Psoas muscle (tissue), 8 donors: ENCODE data around the gene JAKMIP3. TPM values are rescaled to one million over a fixed set of nuclear protein-coding genes. Genes with fewer than 3 reads are reported as not detected.

Source experiments
- ATAC-seq, 4 donors: fragments of 200-7000 bp; cut with Tn5 transposase; one replicate each; pipeline ENCODE4 v1.9.1; 2020; ENCODE audit warnings: moderate library complexity in 3 of 4, mild to moderate bottlenecking in 2 of 4
- DNase-seq, 2 donors: peaks; one replicate each; pipeline ENCODE4 v3.0.0-alpha.2; 2020
- H3K27ac ChIP-seq: fragments of 200-600 bp; one replicate; pipeline ENCODE4 v1.8.0; 2022
- H3K27me3 ChIP-seq, 3 donors: fragments of 200-600 bp in 1 of 3; one replicate each; pipeline versions ENCODE4 v1.6.1 to v1.8.0; 2013 to 2022; ENCODE audit warnings: low read length in 2 of 3, mild to moderate bottlenecking in 2 of 3, moderate library complexity in 1 of 3; ENCODE audit not compliant: insufficient read depth in 3 of 3
- H3K36me3 ChIP-seq, 2 donors: fragments of 200-600 bp in 1 of 2; one replicate each; pipeline versions ENCODE4 v1.6.1 to v1.8.0; 2013 to 2022; ENCODE audit warnings: low read depth in 1 of 2, mild to moderate bottlenecking in 1 of 2, moderate library complexity in 1 of 2; ENCODE audit not compliant: insufficient read depth in 1 of 2
- H3K4me1 ChIP-seq: fragments of 200-600 bp; one replicate; pipeline ENCODE4 v1.8.0; 2022
- H3K4me3 ChIP-seq: fragments of 200-600 bp; one replicate; pipeline ENCODE4 v1.8.0; 2022; ENCODE audit warnings: mild to moderate bottlenecking
- H3K9me3 ChIP-seq: fragments of 200-600 bp; one replicate; pipeline ENCODE4 v1.8.0; 2022
- CTCF ChIP-seq: fragments of 200-600 bp; IDR thresholded peaks from one replicate; pipeline ENCODE4 v1.8.0; 2022; ENCODE audit warnings: antibody characterized with exemption
- WGBS, 3 donors: extraction: QIAGEN DNeasy Blood & Tissue Kit; methylation state at CpG; one replicate each; pipeline versions ENCODE4 v1.1.6 to v1.1.7; 2013; 5-methylcytosine and 5-hydroxymethylcytosine counted together
- intact Hi-C, 2 donors: fragments of 100-400 bp; cut with DNase I; formaldehyde crosslinking; loops; one replicate each; pipeline versions ENCODE4 v1.11.0 to v1.14.2; 2022
- polyA plus RNA-seq, 3 donors: library from polyadenylated mRNA; stranded (reverse); fragments of 200-250 nt; gene quantifications; one replicate each; pipeline ENCODE4 v1.2.3, GENCODE V29; 2013
- total RNA-seq, 4 donors: library from RNA; stranded (reverse); fragmentation: NEBNext Ultra II Directional in 2 of 4; extraction: Animal tissue kit (Norgen Biotek cat#: 25700) in 2 of 4; gene quantifications; one replicate each; pipeline versions ENCODE4 v1.2.1 to v1.2.4, GENCODE V29; 2021 to 2023
- donor health status: healthy with polysubstance abuse.
- donor health status: DM: no; HTN: no; CAD: no; lungs with moderate emphysema.
- donor health status: Bipolar disorder and iron deficiency.
- donor health status: healthy.
- donor health status: DM: yes; HTN: yes; CAD: no.
- donor health status: DM: no; HTN: no; CAD: no.
- donor health status: DM: no; HTN: no; CAD: no.
- donor health status: DM: yes; HTN: yes; CAD: no.

JAKMIP3 gene
- total and polyA plus RNA-seq, 7 donors = 0.12 to 1.7 (median 0.52) TPM

- no peak for DNase-seq
- Histone ChIP-seq H3K27ac (no peak overlapping the region), H3K4me1 (no peaks in the 10 kb centered on the region), H3K4me3 (no peak overlapping the region), H3K27me3 (peaks cover 0 to 9% (median 0%) of the 10 kb centered on the region in 3 donors), H3K9me3 (no peaks in the 10 kb centered on the region), H3K36me3 (no peaks in the 10 kb centered on the region)
- intact Hi-C loops = no loop called here
- WGBS, 3 donors = 76 to 79% (median 79%) methylated on average over 16 of the region's 16 CpGs
- TF ChIP-seq CTCF = no peak
- ATAC-seq = no peak
Measured at GRCh38 chr10:132058111-132058745, 7.5 kb upstream of the JAKMIP3 start.

GRCh38 chr10:132058793-132059759 is 6.7 kb upstream of the JAKMIP3 start:
- intact Hi-C loops = no loop called here
- no peak for TF ChIP-seq CTCF
- no peak overlapping the region for H3K27ac ChIP-seq
- H3K4me3 ChIP-seq = no peak overlapping the region
- H3K27me3 ChIP-seq = peaks cover 0 to 9% (median 0%) of the 10 kb centered on the region in 3 donors
- no peaks in the 10 kb centered on the region for H3K9me3 ChIP-seq
- no peak for DNase-seq
- ATAC-seq = no peak
- H3K4me1 ChIP-seq = no peaks in the 10 kb centered on the region
- no peaks in the 10 kb centered on the region for H3K36me3 ChIP-seq
- WGBS, 3 donors = 65 to 71% (median 70%) methylated on average over 42 of the region's 42 CpGs

GRCh38 chr10:132059760-132060508 is 5.8 kb upstream of the JAKMIP3 start:
- Histone ChIP-seq H3K4me1 (no peaks in the 10 kb centered on the region), H3K9me3 (no peaks in the 10 kb centered on the region), H3K36me3 (no peaks in the 10 kb centered on the region), H3K27ac (no peak overlapping the region), H3K27me3 (peaks cover 0 to 9% (median 0%) of the 10 kb centered on the region in 3 donors), H3K4me3 (no peak overlapping the region)
- 64 to 74% (median 68%) methylated on average over 12 of the region's 12 CpGs for WGBS, 3 donors
- no peak for TF ChIP-seq CTCF
- intact Hi-C loops = no loop called here
- DNase-seq (no peak), ATAC-seq (no peak)

- peaks cover 0 to 9% (median 0%) of the 10 kb centered on the region in 3 donors for H3K27me3 ChIP-seq
- ATAC-seq (no peak), DNase-seq (no peak)
- intact Hi-C loops = no loop called here
- 94 to 95% (median 94%) methylated on average over 18 of the region's 18 CpGs for WGBS, 3 donors
- no peak overlapping the region for H3K27ac ChIP-seq
- no peaks in the 10 kb centered on the region for H3K4me1 ChIP-seq
- no peak overlapping the region for H3K4me3 ChIP-seq
- no peak for TF ChIP-seq CTCF
- no peaks in the 10 kb centered on the region for H3K36me3 ChIP-seq
- H3K9me3 ChIP-seq = no peaks in the 10 kb centered on the region
Measured at GRCh38 chr10:132061030-132061429, 4.7 kb upstream of the JAKMIP3 start.
